GM19025 (cell line): Measurements from ENCODE around the gene VPS36.
"Not testable (repeated sequence)": the region's sequence is repeated elsewhere in the genome, so short reads cannot be mapped to it uniquely, and the experiment has no call there.

ENCODE experiments used
- ATAC-seq: cut with Tn5 transposase; IDR thresholded peaks from one replicate; pipeline ENCODE4 v1.9.1; 2021; ENCODE audit warnings: mild to moderate bottlenecking, low read depth, moderate library complexity; ENCODE audit not compliant: unreplicated experiment

The VPS36 gene

DNA sequence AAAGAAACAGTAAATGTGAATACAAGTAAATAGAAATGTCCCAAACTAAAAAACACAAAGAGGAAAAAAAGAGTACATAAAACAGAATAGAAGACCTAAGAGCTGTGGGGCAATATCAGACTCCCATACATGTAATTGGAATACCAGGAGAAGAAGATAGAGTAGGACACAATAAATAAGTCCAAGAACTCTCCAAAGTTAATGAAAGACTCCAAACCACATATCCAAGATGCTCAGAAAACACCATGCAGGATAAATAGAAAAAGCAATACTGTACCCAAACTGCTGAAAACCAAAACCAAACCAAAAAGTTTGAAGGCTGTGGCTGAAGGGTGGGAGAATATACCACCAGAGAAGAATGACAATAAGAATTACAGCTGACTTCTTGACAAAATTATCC is 62.7 kb downstream of the VPS36 start:
- no peak for ATAC-seq

DNA sequence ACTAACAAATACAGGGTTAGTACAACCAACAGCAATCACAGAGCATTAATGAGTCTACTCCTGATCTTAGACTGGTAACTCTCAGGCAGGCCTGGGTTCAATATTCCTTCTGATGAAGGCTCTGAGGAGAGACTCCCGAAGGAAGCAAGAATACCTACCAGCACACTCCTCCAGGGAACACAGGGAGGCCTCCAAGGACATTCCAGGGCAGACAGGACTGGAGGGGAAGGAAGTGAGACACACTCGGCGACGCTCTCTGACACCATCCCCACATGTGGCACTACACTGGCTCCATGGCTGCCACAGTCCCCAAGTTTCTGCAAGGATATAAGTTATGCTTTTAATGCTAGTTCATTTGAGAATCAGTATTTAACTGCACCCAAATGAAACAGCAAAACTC is 64.6 kb downstream of the VPS36 start:
- no peak for ATAC-seq

DNA sequence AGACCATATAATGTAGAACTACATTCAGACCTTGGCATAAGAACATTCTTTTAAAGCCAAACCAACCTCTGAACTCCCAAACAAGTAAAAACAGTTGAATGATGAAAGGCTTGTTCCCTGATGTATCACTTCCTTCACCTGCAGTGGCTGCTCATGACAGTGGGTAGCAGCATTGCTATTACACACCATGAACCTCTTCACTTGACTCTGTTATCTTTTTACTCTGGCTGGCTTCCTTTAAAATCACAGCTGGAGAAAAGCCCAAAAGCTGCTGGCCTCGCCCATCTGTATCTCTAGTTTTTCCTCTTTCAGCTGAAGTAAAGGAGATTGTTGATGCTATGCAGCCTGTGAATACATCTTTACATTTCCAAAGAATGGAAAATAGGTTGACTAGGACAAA is 67.1 kb downstream of the VPS36 start:
- ATAC-seq: no peak

DNA sequence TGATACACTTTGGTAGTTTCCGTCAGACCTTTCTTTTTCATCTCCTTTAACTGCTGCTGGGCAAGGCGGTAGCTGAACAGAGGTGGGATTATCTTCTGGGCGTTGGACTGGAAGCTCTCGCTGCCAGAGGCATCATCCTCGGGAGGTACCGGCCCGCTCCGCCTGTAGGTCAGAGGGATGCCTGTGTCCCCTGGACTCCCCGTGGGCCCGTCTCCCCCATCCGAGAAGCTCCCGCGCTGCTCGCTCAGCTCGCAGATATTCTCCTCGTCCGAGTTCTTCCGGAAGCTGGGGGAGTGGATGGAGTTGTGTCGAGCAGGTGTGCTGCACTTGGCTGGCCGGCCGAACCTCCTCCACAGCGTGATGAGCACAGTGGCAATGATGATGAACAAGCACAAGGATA is 72.1 kb downstream of the VPS36 start:
- no peak for ATAC-seq

DNA sequence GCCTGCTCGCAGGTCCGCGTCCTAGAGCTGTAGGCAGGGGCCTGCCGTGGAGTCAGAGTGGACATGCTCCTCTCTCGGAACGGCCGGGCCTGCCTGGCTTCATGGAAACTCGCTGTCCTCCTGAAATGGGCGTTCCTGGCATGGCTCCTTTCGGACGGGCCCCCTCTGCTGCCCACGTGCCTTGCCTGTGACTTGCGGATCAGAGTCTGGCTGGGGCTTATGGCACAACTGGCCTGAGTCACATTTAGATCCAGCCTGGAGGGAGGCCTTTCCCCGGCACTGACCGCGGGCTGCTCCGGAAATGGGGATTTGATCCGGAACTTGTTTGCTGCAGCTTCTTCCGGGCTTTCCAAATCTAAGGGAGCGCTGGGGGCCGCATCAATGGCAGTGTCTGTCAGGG is 72.5 kb downstream of the VPS36 start:
- ATAC-seq: no peak

DNA sequence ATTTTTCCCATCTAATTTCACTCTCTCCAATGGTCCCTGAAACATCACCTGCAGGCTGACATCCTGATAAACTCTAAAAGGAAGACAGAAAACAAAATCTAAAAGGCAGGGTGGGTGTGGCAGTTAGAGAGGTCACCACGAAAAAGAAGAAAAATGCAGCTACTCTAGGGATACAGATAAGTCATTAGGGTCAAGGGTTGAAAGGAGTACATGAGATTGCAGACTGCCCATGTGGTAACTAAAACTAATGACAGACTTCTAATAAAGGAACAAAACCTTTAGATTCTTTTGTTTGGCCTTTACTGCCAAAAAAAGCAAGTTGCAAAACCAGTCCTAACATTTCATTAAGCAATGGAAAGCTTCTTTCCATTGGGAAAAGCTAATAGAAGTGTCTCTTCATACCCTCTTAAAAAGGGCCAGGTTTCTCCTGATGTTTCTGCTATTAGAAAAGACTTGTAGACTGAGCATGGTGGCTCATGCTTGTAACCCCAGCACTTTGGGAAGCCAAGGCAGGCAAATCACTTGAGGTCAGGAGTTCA is 75.5 kb downstream of the VPS36 start:
- no peak for ATAC-seq

DNA sequence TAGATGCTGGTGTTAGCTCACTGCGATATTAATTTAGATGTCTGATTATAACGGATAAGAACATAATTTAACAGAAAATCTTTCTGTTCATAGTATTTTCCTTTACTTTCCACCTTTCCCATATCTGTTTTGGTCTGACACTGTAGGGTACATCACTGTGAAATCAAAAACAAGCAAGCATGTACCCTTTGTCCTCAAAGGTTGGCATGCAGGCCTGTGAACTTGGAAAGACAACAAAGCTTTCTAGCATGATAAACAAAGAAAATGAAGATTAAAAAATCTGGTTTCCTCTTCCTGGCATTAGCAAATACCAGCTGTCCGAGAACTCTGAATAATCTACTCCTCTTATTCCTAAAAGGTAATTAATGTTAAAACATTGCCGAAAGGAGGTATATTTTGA is 76.0 kb downstream of the VPS36 start:
- ATAC-seq: no peak

DNA sequence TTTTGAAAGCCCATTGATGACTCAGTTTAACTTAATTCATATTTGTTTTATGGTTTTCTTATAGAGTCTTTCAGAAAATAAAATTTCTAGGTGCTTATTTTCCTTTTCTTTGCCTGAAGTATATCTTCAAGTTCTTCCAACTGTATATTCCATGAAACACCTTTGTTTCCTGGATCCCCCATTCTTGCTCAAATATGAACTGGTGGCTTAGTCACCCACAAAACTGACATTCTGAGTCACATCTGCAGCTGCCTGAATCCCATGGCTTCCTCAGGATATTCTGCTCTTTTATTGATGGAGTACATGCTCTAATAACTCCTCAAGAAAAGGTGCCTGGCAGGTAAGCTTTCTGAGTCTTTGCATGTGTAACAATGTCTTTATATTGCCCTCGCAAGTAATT is 77.2 kb downstream of the VPS36 start:
- not testable (repeated sequence) for ATAC-seq

DNA sequence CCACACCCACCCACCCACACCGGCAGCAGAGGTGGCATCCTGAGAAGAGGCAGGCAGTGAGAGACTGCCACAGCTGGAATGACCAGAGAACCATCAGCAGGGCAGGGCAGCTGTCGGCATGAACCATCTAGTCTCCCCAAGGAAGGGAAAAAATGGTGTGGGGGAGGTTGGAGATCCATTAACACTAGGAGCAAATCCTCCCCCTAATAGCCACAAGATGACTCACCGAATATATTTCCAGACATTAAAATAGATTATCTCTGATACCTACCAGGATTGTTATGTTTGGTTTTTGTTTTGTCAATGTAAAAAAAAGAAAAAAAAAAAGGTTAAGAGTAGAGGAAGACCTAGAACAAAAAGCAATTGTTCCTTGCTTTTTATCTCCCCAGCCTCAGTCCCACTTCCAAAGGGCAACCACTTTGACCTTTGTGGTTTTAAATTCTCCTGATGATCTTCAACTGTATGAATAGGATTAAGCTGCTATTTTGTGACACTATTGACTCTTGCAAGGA is 78.6 kb downstream of the VPS36 start:
- ATAC-seq: no peak

DNA sequence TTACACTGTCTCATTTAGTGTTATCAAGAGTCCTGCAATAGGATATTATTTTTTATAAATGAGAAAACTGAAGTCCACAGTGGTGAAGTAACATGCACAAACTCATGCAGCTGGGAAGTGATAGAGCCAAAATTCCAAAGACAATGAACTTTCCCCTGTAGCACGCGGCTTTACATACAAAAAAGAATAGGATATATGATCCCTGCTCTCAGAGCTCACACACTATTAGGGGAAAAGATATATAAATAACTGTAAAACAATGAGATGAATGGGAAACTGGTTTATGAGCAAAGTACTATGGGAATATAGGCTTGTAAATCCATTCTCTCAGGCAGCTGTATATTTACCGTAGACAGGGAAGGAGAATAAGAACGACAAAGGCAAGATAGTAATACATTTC is 84.1 kb downstream of the VPS36 start:
- ATAC-seq: no peak
